Measurements from ENCODE around the gene PPP1R3A. TPM values are rescaled to one million over a fixed set of nuclear protein-coding genes. Genes with fewer than 3 reads are reported as not detected.

Gene PPP1R3A
- total RNA-seq, 1 experiment from 2014 or later: not detected

DNA sequence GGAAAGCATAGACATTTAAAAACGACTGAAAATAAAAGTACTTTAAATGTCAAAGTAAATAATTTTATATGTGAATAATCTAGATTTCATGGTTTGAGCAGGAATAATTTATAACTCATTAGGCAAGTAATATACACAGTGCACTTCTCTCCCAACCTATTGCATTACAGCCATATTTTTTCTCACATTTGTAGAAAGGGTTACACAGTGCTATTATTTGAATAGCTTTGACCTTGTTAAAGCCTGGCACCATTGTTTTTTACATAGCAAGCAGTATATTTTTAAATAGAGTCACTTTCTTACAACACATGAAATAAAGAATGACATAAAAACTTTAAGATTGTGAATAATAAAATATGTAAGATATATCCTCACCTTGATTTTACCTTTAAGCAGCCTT lies 969 bp downstream of the PPP1R3A start:
- TF ChIP-seq, protein P1, sequence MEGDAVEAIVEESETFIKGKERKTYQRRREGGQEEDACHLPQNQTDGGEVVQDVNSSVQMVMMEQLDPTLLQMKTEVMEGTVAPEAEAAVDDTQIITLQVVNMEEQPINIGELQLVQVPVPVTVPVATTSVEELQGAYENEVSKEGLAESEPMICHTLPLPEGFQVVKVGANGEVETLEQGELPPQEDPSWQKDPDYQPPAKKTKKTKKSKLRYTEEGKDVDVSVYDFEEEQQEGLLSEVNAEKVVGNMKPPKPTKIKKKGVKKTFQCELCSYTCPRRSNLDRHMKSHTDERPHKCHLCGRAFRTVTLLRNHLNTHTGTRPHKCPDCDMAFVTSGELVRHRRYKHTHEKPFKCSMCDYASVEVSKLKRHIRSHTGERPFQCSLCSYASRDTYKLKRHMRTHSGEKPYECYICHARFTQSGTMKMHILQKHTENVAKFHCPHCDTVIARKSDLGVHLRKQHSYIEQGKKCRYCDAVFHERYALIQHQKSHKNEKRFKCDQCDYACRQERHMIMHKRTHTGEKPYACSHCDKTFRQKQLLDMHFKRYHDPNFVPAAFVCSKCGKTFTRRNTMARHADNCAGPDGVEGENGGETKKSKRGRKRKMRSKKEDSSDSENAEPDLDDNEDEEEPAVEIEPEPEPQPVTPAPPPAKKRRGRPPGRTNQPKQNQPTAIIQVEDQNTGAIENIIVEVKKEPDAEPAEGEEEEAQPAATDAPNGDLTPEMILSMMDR (conservative IDR thresholded peaks at IDR 0.05): no peak
- Histone ChIP-seq H3K14ac (ENCODE audit: insufficient read depth, low read length) (no peak overlapping the region), H3K23me2 (ENCODE audit: insufficient read length, low read depth, low read length, poor library complexity, severe bottlenecking) (no peaks in the 10 kb centered on the region), H3K56ac (ENCODE audit: insufficient read length, low read depth, low read length) (no peak overlapping the region), H4K20me1 (ENCODE audit: control insufficient read depth, insufficient read depth, insufficient read length) (no peaks in the 10 kb centered on the region), H3K18ac (ENCODE audit: insufficient read length, low read depth, low read length) (no peak overlapping the region), H2BK12ac (ENCODE audit: insufficient read length, low read depth, low read length) (no peak overlapping the region), H2BK15ac (ENCODE audit: low read depth, low read length) (no peak overlapping the region), H3T11ph (ENCODE audit: low read length) (no peak overlapping the region), H2BK5ac (ENCODE audit: insufficient read length, low read length) (no peak overlapping the region), H3K9ac (ENCODE audit: extremely low read depth, insufficient read length, low read length) (no peak overlapping the region), H2AFZ (ENCODE audit: low read length) (no peak overlapping the region), H3K27ac (ENCODE audit: insufficient read length, low read depth, low read length) (no peak overlapping the region), H2BK20ac (ENCODE audit: low read depth, low read length, poor library complexity, severe bottlenecking) (no peak overlapping the region), H3K27me3 (ENCODE audit: insufficient read depth, low read length) (no peaks in the 10 kb centered on the region), H3K4me2 (ENCODE audit: insufficient read depth, insufficient read length, low read length) (no peak overlapping the region), H3K79me2 (ENCODE audit: insufficient read depth, low read length) (no peaks in the 10 kb centered on the region), H2BK120ac (ENCODE audit: low read depth, low read length, poor library complexity, severe bottlenecking) (no peak overlapping the region), H2AK5ac (ENCODE audit: insufficient read length, low read length) (no peak overlapping the region), H4K5ac (ENCODE audit: insufficient read length, low read depth, low read length) (no peak overlapping the region), H3K23ac (ENCODE audit: insufficient read length, low read depth, low read length) (no peak overlapping the region), H3K79me1 (ENCODE audit: insufficient read depth, low read depth, low read length, poor library complexity, severe bottlenecking) (no peaks in the 10 kb centered on the region), H3K9me3 (ENCODE audit: control insufficient read depth, low read depth, low read length) (no peaks in the 10 kb centered on the region), H3K4me1 (ENCODE audit: insufficient read depth, low read length) (no peaks in the 10 kb centered on the region), H4K8ac (replicated peaks; ENCODE audit: insufficient read length, low read depth, low read length) (no peak overlapping the region), H4K91ac (ENCODE audit: insufficient read length, low read depth, low read length) (no peak overlapping the region), H3K4ac (ENCODE audit: low read depth, low read length) (no peak overlapping the region)
- no peak for DNase-seq
- no peak overlapping the region for H3K27ac Mint-ChIP-seq
- H3K9me3 Mint-ChIP-seq: no peaks in the 10 kb centered on the region
- no peaks in the 10 kb centered on the region for H3K27me3 Mint-ChIP-seq (ENCODE audit: low read depth)
- no CpG with 5 or more reads among the region's 1 CpG for WGBS (ENCODE audit: extremely low coverage, insufficient read length, low lambda C conversion rate)
- H3K4me1 Mint-ChIP-seq: 0 out of 4 replicates have a peak, but pooled peaks cover 0 to 2% of the 10 kb centered on the region in 2 experiments
- no peak overlapping the region for H3K4me3 Mint-ChIP-seq
- H3K36me3 Mint-ChIP-seq (ENCODE audit: insufficient read depth in 1 of 3, low read depth in 3 of 3): no peaks in the 10 kb centered on the region

Data from H9 (cell line).